Keratinocyte (primary cell): Measurements from ENCODE around the gene EML2.

Source experiments
- CTCF ChIP-seq, 3 experiments: IDR thresholded peaks in 1 of 3; conservative IDR thresholded peaks in 1 of 3; optimal IDR thresholded peaks in 1 of 3; 2 replicates in 2 of 3; 3 replicates in 1 of 3; pipeline versions ENCODE3 to v1.5.1; 2011; ENCODE audit warnings: low read length in 3 of 3, mild to moderate bottlenecking in 3 of 3, moderate library complexity in 2 of 3, control low read depth in 1 of 3, inconsistent platforms in 1 of 3; ENCODE audit not compliant: insufficient read depth in 2 of 3; ENCODE audit errors: extremely low read depth in 1 of 3
- EZH2 ChIP-seq: IDR thresholded peaks from one replicate; pipeline ENCODE4 v1.6.1; 2012; ENCODE audit warnings: inconsistent platforms, mild to moderate bottlenecking, low read length, moderate library complexity

GRCh38 chr19:45630463-45630862, 8.7 kb downstream of the EML2 start:
- TF ChIP-seq CTCF (optimal IDR thresholded peaks at IDR 0.05 in 1 of 3, IDR thresholded peaks at IDR 0.05 in 1 of 3, conservative IDR thresholded peaks at IDR 0.05 in 1 of 3; ENCODE audit: extremely low read depth in 1 of 3, insufficient read depth in 2 of 3, low read length in 3 of 3), result no peak
- TF ChIP-seq EZH2, result no peak
